Left forelimb (tissue), 1 donor: ENCODE data around the gene MKRN3.
"Not testable (repeated sequence)": the region's sequence is repeated elsewhere in the genome, so short reads cannot be mapped to it uniquely, and the experiment has no call there.

ENCODE experiments used
- DNase-seq: peaks from one replicate; pipeline ENCODE4 v3.0.0-alpha.2; 2018; ENCODE audit warnings: low spot score

MKRN3 gene

GRCh38 chr15:23589012-23589411 is 23.5 kb downstream of the MKRN3 start:
- DNase-seq = no peak

GRCh38 chr15:23594252-23594770 is 28.8 kb downstream of the MKRN3 start:
- no peak for DNase-seq

- no peak for DNase-seq
Measured at GRCh38 chr15:23595368-23595767, 29.9 kb downstream of the MKRN3 start.

- DNase-seq = no peak
Measured at GRCh38 chr15:23596736-23597135, 31.3 kb downstream of the MKRN3 start.

- not testable (repeated sequence) for DNase-seq
Measured at GRCh38 chr15:23597278-23597677, 31.8 kb downstream of the MKRN3 start.

- no peak for DNase-seq
Measured at GRCh38 chr15:23599053-23599452, 33.6 kb downstream of the MKRN3 start.

- no peak for DNase-seq
Measured at GRCh38 chr15:23602124-23602523, 36.6 kb downstream of the MKRN3 start.

GRCh38 chr15:23606226-23606625 is 40.8 kb downstream of the MKRN3 start:
- DNase-seq = no peak

- no peak for DNase-seq
Measured at GRCh38 chr15:23616536-23616935, 51.1 kb downstream of the MKRN3 start.
